H7 (cell line): ENCODE results near the gene MCEE. TPM values are rescaled to one million over a fixed set of nuclear protein-coding genes. Genes with fewer than 3 reads are reported as not detected.
"Not testable (repeated sequence)": the region's sequence is repeated elsewhere in the genome, so short reads cannot be mapped to it uniquely, and the experiment has no call there.

ENCODE experiments used
- DNase-seq: peaks from one replicate; pipeline ENCODE4 v3.0.0; 2012
- H3K27me3 ChIP-seq: 2 replicates; pipeline ENCODE4 v1.6.0; 2011; ENCODE audit warnings: mild to moderate bottlenecking, low read length; ENCODE audit not compliant: control insufficient read depth, insufficient read depth
- H3K36me3 ChIP-seq: replicated peaks from 2 replicates; pipeline ENCODE4 v1.5.1; 2011; ENCODE audit warnings: low read length; ENCODE audit not compliant: control insufficient read depth, insufficient read depth
- H3K4me3 ChIP-seq: 2 replicates; pipeline ENCODE4 v1.5.1; 2011; ENCODE audit warnings: low read depth, mild to moderate bottlenecking, control low read depth, low read length, moderate library complexity; ENCODE audit not compliant: insufficient read depth
- total RNA-seq: library from RNA; depleted of rRNA; stranded (reverse); fragments of >200 nt; shearing (Covaris generic); gene quantifications from 2 replicates; pipeline ENCODE4 v1.2.3, GENCODE V29; 2014

The MCEE gene
- total RNA-seq, 1 experiment from 2014 or later = 11.2 TPM

- H3K4me3 ChIP-seq = no peak overlapping the region
- DNase-seq = no peak
- H3K36me3 ChIP-seq = 0 out of 2 replicates have a peak, but pooled peaks cover 1% of the 10 kb centered on the region
- no peaks in the 10 kb centered on the region for H3K27me3 ChIP-seq
Observed at GRCh38 chr2:71108091-71108490, 21.9 kb downstream of the MCEE start.

- H3K4me3 ChIP-seq, H3K27me3 ChIP-seq, DNase-seq, H3K36me3 ChIP-seq: not testable (repeated sequence)
Observed at GRCh38 chr2:71106463-71106862, 23.6 kb downstream of the MCEE start.

- Histone ChIP-seq H3K27me3 (no peaks in the 10 kb centered on the region), H3K4me3 (no peak overlapping the region), H3K36me3 (no peaks in the 10 kb centered on the region)
- DNase-seq = no peak
Observed at GRCh38 chr2:71103809-71104208, 26.2 kb downstream of the MCEE start.

GRCh38 chr2:71102981-71103681 is 26.9 kb downstream of the MCEE start:
- no peak overlapping the region for H3K4me3 ChIP-seq
- H3K27me3 ChIP-seq = no peaks in the 10 kb centered on the region
- DNase-seq = peak; percentile 59
- no peaks in the 10 kb centered on the region for H3K36me3 ChIP-seq

GRCh38 chr2:71101656-71102055 is 28.4 kb downstream of the MCEE start:
- H3K27me3 ChIP-seq = no peaks in the 10 kb centered on the region
- H3K36me3 ChIP-seq = no peaks in the 10 kb centered on the region
- DNase-seq = no peak
- H3K4me3 ChIP-seq = no peak overlapping the region

- Histone ChIP-seq H3K27me3 (no peaks in the 10 kb centered on the region), H3K4me3 (no peak overlapping the region), H3K36me3 (no peaks in the 10 kb centered on the region)
- peak; percentile 80 for DNase-seq
Observed at GRCh38 chr2:71100195-71100964, 29.6 kb downstream of the MCEE start.

- H3K27me3 ChIP-seq, H3K4me3 ChIP-seq, DNase-seq, H3K36me3 ChIP-seq: not testable (repeated sequence)
Observed at GRCh38 chr2:71092491-71093260, 37.4 kb downstream of the MCEE start.

GRCh38 chr2:71091808-71092207 is 38.2 kb downstream of the MCEE start:
- H3K4me3 ChIP-seq, H3K36me3 ChIP-seq, DNase-seq, H3K27me3 ChIP-seq: not testable (repeated sequence)

GRCh38 chr2:71089475-71089874 is 40.6 kb downstream of the MCEE start:
- not testable (repeated sequence) for H3K27me3 ChIP-seq, H3K4me3 ChIP-seq, H3K36me3 ChIP-seq, DNase-seq

- H3K36me3 ChIP-seq, H3K4me3 ChIP-seq, H3K27me3 ChIP-seq, DNase-seq: not testable (repeated sequence)
Observed at GRCh38 chr2:71085325-71086003, 44.6 kb downstream of the MCEE start.

- H3K36me3 ChIP-seq, H3K27me3 ChIP-seq, DNase-seq, H3K4me3 ChIP-seq: not testable (repeated sequence)
Observed at GRCh38 chr2:71083752-71084312, 46.2 kb downstream of the MCEE start.

GRCh38 chr2:71083297-71083696 is 46.7 kb downstream of the MCEE start:
- H3K36me3 ChIP-seq, H3K27me3 ChIP-seq, DNase-seq, H3K4me3 ChIP-seq: not testable (repeated sequence)

GRCh38 chr2:71082402-71083252 is 47.4 kb downstream of the MCEE start:
- Histone ChIP-seq H3K36me3 (peaks cover 3% of the 10 kb centered on the region), H3K27me3 (no peaks in the 10 kb centered on the region), H3K4me3 (no peak overlapping the region)
- DNase-seq = no peak
